Choroid plexus epithelial cell (primary cell): ENCODE results near the gene HERPUD1.
"Not testable (repeated sequence)": the region's sequence is repeated elsewhere in the genome, so short reads cannot be mapped to it uniquely, and the experiment has no call there.

ENCODE experiments used
- DNase-seq: peaks from one replicate; pipeline ENCODE4 v3.0.0-alpha.2; 2010; ENCODE audit warnings: low read depth
- H3K4me3 ChIP-seq: 2 replicates; pipeline ENCODE4 v1.5.1; 2011; ENCODE audit warnings: low read depth, mild to moderate bottlenecking, control low read depth, low read length, moderate library complexity
- TF ChIP-seq, protein P1 (sequence below): conservative IDR thresholded peaks from 2 replicates; pipeline ENCODE4 v1.5.1; 2011; ENCODE audit warnings: low read depth, mild to moderate bottlenecking, control low read depth, inconsistent platforms, low read length, moderate library complexity

The HERPUD1 gene

GRCh38 chr16:56983211-56983751 lies 51.3 kb downstream of the HERPUD1 start:
- no peak for DNase-seq
- TF ChIP-seq, protein P1, sequence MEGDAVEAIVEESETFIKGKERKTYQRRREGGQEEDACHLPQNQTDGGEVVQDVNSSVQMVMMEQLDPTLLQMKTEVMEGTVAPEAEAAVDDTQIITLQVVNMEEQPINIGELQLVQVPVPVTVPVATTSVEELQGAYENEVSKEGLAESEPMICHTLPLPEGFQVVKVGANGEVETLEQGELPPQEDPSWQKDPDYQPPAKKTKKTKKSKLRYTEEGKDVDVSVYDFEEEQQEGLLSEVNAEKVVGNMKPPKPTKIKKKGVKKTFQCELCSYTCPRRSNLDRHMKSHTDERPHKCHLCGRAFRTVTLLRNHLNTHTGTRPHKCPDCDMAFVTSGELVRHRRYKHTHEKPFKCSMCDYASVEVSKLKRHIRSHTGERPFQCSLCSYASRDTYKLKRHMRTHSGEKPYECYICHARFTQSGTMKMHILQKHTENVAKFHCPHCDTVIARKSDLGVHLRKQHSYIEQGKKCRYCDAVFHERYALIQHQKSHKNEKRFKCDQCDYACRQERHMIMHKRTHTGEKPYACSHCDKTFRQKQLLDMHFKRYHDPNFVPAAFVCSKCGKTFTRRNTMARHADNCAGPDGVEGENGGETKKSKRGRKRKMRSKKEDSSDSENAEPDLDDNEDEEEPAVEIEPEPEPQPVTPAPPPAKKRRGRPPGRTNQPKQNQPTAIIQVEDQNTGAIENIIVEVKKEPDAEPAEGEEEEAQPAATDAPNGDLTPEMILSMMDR, result no peak

DNA sequence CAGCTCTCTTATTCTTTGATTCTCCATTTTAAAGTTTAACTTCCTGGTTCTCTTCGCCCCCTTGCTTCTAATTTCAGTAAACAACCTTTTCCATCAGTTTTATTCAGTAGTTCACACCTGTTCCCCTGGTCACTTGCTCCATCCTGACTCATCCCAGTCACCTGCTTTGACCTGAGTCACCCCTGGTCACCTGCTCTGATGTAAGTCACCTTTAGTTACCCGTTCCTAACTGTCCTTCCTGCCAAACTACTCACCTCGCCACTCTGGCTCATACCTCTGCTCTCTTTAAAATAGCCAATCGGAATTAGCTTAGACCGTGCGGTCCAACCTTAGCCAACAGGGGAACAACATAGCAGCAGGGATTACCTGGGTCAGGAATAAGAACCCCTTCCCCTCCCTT lies 52.7 kb downstream of the HERPUD1 start:
- TF ChIP-seq, protein P1, result no peak
- no peak overlapping the region for H3K4me3 ChIP-seq
- no peak for DNase-seq

More at GRCh38 chr16:56983211-56983751, 51.3 kb downstream of the HERPUD1 start:
- no peak overlapping the region for H3K4me3 ChIP-seq

GRCh38 chr16:56985288-56985961 lies 53.5 kb downstream of the HERPUD1 start:
- H3K4me3 ChIP-seq, result no peak overlapping the region
- DNase-seq, result peak; percentile 89
- TF ChIP-seq, protein P1, result no peak

GRCh38 chr16:56985962-56986360 lies 54.0 kb downstream of the HERPUD1 start:
- no peak for DNase-seq
- TF ChIP-seq, protein P1, result no peak
- H3K4me3 ChIP-seq, result no peak overlapping the region

DNA sequence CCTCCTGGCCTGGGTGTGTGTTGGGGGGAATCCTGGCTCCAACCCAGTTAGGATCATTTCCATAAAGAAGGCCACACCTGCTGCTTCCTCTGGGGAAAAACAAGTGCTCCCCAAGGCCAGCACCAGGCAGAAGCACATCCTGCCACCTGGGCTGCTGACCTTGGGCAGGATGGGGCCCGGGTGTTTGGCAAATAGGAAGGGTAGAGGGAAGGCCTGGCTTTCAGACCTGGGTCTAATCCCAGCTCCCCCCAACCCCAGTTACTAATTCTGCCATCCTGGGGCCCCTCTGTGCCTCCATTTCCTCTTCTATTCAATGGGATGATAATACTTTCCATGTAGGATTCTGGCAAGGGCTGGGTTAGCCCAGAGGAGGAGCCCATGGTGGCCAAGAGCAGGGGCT lies 54.4 kb downstream of the HERPUD1 start:
- DNase-seq, result no peak
- no peak overlapping the region for H3K4me3 ChIP-seq
- TF ChIP-seq, protein P1, result no peak

DNA sequence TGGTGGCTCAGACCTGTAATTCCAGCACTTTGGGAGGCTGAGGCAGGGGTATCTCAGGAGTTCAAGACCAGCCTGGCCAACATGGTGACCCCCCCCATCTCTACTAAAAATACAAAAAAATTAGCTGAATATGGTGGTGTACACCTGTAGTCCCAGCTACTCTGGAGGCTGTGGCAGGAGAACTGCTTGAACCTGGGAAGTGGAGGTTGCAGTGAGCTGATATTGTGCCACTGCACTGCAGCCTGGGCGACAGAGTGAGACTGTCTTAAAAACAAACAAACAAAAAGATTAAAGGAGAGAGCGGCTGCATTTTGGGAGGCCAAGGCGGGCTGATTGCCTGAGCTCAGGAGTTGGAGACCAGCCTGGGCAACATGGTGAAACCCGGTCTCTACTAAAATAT lies 55.0 kb downstream of the HERPUD1 start:
- DNase-seq, H3K4me3 ChIP-seq: not testable (repeated sequence)

DNA sequence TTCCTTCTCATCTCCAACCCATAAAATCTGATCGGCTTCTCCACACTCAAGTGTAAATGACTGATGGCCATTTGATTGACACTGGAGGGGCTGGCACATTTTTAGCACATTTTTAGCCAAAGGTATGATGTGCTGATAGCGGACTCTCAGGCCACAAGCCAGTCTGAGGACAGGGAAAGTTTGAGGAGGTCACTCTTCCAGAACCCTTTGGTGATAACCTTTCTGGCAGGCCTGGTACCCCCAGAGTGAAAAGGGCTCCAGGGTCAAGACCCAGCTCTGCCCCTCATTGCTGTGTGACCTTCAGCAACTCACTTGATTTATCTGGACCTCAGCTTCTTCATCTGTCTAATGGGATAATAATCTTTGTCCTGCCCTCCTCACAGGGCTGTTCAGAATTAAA lies 55.8 kb downstream of the HERPUD1 start:
- H3K4me3 ChIP-seq, result no peak overlapping the region
- TF ChIP-seq, protein P1, result no peak
- DNase-seq, result no peak
